ENCODE data around the gene HBA2. TPM values are rescaled to one million over a fixed set of nuclear protein-coding genes. Genes with fewer than 3 reads are reported as not detected.

HBA2 gene
- total and polyA plus RNA-seq, 8 donors, result 142 to 5,766 (median 1,612) TPM

DNA sequence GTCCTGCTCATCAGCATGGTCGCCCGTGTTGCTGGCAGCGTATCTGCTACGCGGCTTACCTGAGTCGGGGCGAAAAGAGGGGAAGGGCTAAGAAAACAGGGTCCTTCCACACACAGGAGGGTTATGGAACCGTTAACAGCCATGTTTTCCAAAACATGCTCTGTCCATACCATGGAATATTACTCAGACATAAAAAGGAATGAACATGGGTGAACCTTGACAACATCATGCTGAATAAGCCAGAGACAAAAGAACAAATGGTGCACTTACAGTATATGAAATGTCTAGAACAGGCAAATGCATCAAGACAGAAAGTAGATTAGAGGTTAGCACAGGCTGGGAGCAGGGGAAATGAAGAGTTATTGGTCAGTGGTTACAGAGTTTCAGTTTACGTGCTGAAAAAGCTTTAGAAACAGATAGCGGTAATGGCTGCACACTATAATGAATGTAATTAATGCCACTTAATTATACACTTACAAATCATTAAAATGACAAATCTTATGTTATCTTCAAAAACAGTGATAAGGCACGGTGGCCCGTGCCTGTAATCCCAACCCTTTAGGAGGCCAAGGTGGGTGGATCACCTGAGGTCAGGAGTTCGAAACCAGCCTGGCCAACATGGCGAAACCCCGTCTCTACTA is 42.0 kb upstream of the HBA2 start:
- H3K4me3 ChIP-seq, result no peak overlapping the region
- H3K27me3 ChIP-seq, result no peaks in the 10 kb centered on the region
- no peaks in the 10 kb centered on the region for H3K4me1 ChIP-seq
- no peaks in the 10 kb centered on the region for H3K9me3 ChIP-seq
- TF ChIP-seq, protein P1, sequence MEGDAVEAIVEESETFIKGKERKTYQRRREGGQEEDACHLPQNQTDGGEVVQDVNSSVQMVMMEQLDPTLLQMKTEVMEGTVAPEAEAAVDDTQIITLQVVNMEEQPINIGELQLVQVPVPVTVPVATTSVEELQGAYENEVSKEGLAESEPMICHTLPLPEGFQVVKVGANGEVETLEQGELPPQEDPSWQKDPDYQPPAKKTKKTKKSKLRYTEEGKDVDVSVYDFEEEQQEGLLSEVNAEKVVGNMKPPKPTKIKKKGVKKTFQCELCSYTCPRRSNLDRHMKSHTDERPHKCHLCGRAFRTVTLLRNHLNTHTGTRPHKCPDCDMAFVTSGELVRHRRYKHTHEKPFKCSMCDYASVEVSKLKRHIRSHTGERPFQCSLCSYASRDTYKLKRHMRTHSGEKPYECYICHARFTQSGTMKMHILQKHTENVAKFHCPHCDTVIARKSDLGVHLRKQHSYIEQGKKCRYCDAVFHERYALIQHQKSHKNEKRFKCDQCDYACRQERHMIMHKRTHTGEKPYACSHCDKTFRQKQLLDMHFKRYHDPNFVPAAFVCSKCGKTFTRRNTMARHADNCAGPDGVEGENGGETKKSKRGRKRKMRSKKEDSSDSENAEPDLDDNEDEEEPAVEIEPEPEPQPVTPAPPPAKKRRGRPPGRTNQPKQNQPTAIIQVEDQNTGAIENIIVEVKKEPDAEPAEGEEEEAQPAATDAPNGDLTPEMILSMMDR (IDR thresholded peaks at IDR 0.05), result no peak
- peaks cover 0 to 3% of the 10 kb centered on the region in 2 donors for H3K36me3 ChIP-seq
- H3K27ac ChIP-seq, result no peak overlapping the region
- intact Hi-C loops (cut with DNase I), result no loop called here
- DNase-seq (no peak), ATAC-seq (no peak)

DNA sequence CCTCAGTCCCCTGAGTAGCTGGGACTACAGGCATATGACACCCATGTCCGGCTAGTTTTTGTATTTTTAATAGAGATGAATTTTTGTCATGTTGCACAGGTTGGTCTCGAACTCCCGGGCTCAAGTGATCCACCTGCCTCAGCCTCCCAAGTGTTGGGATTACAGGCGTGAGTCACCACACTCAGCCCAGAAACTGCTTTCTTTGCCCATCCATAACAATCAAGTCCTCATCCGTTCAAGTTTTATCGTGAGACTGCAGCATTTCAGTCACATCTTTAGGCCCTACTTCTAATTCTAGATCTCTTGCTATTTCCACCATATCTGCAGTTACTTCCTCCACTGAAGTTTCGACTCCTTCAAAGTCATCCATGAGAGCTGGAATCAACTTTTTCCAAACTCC is 40.6 kb upstream of the HBA2 start:
- H3K36me3 ChIP-seq, result peaks cover 0 to 3% of the 10 kb centered on the region in 2 donors
- ATAC-seq, result no peak
- DNase-seq, result no peak
- H3K27me3 ChIP-seq, result no peaks in the 10 kb centered on the region
- H3K4me3 ChIP-seq, result no peak overlapping the region
- intact Hi-C loops (cut with DNase I), result no loop called here
- H3K4me1 ChIP-seq, result peaks cover 0 to 4% of the 10 kb centered on the region in 2 donors
- no peaks in the 10 kb centered on the region for H3K9me3 ChIP-seq
- TF ChIP-seq, protein P1 (IDR thresholded peaks at IDR 0.05), result no peak
- H3K27ac ChIP-seq, result no peak overlapping the region

DNA sequence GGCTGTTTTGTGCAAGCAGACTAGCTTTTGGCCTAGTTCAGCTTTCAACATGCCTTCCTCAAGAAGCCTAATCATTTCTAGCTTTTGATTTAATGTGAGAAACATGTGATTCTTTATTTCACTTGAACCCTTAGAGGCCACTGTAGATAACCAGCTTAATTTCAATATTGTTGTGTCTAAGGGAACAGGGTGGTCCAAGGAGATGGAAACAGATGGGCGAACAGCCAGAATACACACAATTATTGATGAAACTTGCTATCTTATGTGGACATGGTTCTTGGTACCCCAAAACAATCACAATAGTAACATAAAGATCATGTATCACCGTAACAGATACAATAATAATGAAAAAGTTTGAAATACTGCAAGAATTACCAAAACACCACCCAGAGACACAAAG is 39.0 kb upstream of the HBA2 start:
- TF ChIP-seq, protein P1 (IDR thresholded peaks at IDR 0.05), result no peak
- no peaks in the 10 kb centered on the region for H3K9me3 ChIP-seq
- intact Hi-C loops (cut with DNase I), result no loop called here
- H3K36me3 ChIP-seq, result no peaks in the 10 kb centered on the region
- peaks cover 0 to 13% of the 10 kb centered on the region in 2 donors for H3K4me1 ChIP-seq
- H3K27ac ChIP-seq, result no peak overlapping the region
- ATAC-seq, result no peak
- H3K4me3 ChIP-seq, result no peak overlapping the region
- DNase-seq, result no peak
- no peaks in the 10 kb centered on the region for H3K27me3 ChIP-seq

DNA sequence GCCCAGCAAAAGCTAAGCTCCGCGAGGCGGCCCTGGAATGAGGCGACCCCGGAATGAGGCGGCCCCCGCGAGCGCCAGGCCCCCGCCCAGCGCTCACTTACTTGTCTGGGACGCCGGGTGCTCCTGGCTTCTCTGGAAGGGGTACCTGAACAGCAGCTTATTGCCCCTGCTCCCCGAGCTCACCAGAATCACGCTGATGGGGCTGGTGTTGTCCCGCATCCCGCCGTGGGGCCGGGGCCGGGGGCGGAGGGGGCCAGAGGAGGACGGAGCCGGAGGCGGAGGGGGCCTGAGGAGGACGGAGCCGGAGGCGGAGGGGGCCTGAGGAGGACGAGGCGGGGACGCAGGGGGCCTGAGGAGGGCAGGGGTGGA is 34.6 kb upstream of the HBA2 start:
- Histone ChIP-seq H3K4me1 (peaks cover 0 to 13% of the 10 kb centered on the region in 2 donors), H3K4me3 (peak overlapping the region; percentile 62 to 65), H3K36me3 (no peaks in the 10 kb centered on the region), H3K27me3 (no peaks in the 10 kb centered on the region), H3K27ac (peak overlapping the region in 1 of 2 donors; percentile 90), H3K9me3 (no peaks in the 10 kb centered on the region)
- DNase-seq (peak in 3 of 4 donors; percentile 23 to 84 (median 35)), ATAC-seq (peak; percentile 34)
- TF ChIP-seq, protein P1 (IDR thresholded peaks at IDR 0.05), result no peak
- intact Hi-C loops (cut with DNase I), result no loop called here

DNA sequence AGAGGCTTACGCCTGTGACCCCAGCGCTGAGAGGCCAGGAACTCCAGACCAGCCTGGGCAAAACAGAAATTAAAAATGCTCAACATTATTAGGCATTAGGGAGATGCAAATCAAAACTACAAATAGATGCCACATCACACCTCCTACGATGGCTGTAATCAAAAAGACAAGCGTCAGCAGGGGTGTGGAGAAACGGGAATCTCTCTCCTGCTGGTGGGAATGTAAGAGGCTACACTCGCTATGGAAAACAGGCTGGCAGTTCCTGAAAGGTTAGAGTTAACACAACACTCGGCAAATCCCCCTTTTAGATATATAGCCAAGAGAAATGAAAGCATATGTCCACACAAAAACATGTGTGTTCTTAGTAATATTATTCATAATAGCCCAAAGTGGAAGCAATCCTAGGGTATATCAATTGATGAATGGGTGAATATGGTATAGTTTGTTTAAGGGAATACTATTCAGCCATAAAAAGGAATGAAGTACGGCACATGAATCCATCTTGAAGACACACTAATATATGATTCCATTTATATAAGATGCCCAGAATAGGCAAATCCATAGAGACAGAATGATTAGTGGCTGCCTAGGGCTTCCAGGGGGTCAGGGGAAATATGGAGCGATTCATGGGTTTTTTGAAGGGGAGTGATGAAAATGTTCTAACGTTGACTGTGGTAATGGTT is 32.4 kb upstream of the HBA2 start:
- Histone ChIP-seq H3K36me3 (no peaks in the 10 kb centered on the region), H3K27ac (no peak overlapping the region), H3K4me1 (peaks cover 0 to 13% of the 10 kb centered on the region in 2 donors), H3K27me3 (peaks cover 0 to 5% of the 10 kb centered on the region in 2 donors), H3K4me3 (no peak overlapping the region), H3K9me3 (no peaks in the 10 kb centered on the region)
- DNase-seq, result no peak
- intact Hi-C loops (cut with DNase I), result no loop called here
- ATAC-seq, result no peak
- TF ChIP-seq, protein P1 (IDR thresholded peaks at IDR 0.05), result no peak

Data from left lung (tissue), 10 donors.